ENCODE measurements around the gene PITHD1.
A peak's percentile ranks its signal among the peaks of the same experiment; 100 is the strongest.

Gene PITHD1

DNA sequence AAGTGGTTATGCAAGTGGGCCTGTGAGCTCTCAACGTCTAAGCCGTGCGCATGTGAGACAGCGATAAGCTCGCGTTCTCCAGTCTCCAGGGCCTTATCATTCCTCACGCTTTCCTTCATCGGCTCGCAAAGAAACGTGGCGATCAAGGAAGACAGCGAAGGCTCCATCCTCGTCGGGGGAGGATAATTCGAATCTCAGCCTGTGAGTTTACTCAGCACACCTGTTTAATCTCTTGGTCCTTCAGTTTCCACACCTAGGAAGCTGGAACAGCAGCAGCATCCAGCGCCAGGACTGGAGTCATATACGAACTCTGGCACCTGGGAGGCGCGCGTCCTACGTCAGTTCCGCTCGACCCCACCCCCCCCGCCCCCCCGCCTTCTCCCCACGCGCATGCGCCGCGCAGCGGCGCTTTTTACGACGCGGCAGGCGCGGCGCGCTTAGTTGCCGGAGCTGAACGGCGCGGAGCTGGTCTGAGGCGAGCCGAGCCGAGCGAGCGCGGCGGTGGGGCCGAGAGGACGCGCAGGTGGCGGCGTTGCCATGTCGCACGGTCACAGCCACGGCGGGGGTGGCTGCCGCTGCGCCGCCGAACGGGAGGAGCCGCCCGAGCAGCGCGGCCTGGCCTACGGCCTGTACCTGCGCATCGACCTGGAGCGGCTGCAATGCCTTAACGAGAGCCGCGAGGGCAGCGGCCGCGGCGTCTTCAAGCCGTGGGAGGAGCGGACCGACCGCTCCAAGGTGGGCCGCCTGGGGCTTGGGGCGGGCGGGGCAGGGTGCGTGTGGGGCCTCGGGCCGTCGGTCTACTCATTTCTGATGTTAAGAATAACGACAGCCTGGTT, at the start of gene PITHD1:
Gene PITHD1 (plus strand): TSS at position 440 of the 836 bp plus-strand sequence. CDS start 98 bp downstream, at position 538.
- TF ChIP-seq GATA3 (IDR thresholded peaks at IDR 0.05; ENCODE audit: low read depth, low read length) (no peak), GATA2 (IDR thresholded peaks at IDR 0.05; ENCODE audit: low read depth, low read length) (peak; percentile 43)

GRCh38 chr1:23732363-23733224, 45.6 kb upstream of the PITHD1 start:
- TF ChIP-seq GATA3 (IDR thresholded peaks at IDR 0.05; ENCODE audit: low read depth, low read length) (no peak), GATA2 (IDR thresholded peaks at IDR 0.05; ENCODE audit: low read depth, low read length) (no peak)

DNA sequence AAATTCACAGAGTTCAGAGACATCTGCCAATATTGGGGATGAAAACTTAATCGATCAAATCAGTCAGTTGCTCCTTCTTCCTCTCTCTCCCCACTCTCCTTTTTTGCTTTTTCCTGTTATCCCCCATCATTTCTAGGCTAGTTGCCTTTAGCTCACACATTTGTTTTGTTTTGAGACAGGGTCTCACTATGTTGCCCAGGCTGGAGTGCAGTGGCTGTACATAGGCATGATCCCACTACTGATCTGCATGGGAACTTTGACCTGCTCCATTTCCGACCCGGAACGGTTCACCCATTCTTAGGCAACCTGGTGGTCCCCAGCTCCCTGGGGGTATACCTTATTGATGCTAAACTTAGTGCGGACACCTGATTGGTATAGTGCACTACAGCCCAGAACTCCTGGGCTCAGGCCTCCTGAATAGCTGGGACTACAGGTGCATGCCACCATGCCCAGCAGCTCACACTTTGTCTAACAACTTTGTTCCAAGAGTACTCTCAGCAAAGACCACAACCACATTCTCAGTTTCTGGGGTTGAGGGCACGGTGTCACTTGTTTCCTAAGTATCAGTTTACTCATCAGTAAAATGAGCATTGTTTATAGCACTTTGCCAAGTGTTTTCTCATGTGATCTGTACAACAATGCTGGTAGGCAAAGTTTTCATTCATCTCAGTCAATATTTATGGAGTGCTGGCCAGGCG, 41.6 kb upstream of the PITHD1 start:
- TF ChIP-seq GATA2 (IDR thresholded peaks at IDR 0.05; ENCODE audit: low read depth, low read length), result no peak
- no peak for TF ChIP-seq GATA3 (IDR thresholded peaks at IDR 0.05; ENCODE audit: low read depth, low read length)

DNA sequence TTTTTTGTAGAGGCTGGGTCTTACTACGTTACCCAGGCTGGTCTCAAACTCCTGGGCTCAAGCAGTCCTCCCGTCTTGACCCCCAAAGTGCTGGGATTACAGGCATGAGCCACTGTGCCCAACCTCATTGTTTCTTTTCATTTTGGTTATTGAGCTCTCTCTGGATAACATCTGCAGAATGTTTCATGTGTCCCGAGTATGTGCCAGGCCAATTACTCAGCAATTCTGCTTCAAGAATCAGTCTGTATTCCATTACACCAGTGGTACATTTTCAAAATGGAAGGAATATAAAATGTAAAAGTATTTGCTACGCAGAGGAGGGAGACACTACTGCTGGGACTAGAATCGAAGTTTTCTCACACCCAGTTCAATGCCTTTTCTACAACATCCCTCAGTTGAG, 36.6 kb upstream of the PITHD1 start:
- TF ChIP-seq GATA3 (IDR thresholded peaks at IDR 0.05; ENCODE audit: low read depth, low read length) (no peak), GATA2 (IDR thresholded peaks at IDR 0.05; ENCODE audit: low read depth, low read length) (no peak)

DNA sequence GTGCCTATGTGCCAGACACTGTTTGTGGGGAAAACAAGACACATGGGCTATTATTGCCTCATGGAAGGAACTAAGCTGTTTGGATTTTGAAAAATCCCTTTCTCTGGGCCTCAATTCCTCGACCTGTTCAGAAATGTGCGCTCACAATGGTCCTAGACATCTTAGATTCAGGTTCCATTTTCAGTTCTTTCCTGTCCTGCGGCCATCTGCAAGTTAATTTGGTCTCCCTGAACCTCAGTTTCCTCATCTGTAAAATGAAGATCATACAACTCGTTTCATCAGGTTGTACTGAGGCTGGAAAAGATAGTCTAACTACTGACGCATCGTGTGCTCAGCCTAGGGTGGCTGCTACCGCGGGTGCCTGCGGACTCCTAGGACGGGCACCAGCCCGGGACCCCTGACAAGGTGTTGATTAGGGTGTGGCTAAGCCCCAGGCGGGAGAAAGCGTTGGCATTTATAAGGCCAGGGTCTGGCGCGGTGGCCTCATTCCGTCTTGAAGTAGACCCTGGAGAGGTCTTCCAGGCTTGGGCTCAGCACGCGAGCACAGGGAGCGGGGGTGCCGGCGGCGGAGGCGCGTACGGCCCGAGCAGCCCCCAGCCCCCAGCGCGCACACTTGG, 35.4 kb upstream of the PITHD1 start:
- no peak for TF ChIP-seq GATA2 (IDR thresholded peaks at IDR 0.05; ENCODE audit: low read depth, low read length)
- no peak for TF ChIP-seq GATA3 (IDR thresholded peaks at IDR 0.05; ENCODE audit: low read depth, low read length)

GRCh38 chr1:23743287-23744152, 34.7 kb upstream of the PITHD1 start, which contains the start of gene ELOA:
ELOA (plus strand) TSS chr1:23743471; CDS start chr1:23743504, 33 bp downstream.
- TF ChIP-seq GATA2 (IDR thresholded peaks at IDR 0.05; ENCODE audit: low read depth, low read length) (no peak), GATA3 (IDR thresholded peaks at IDR 0.05; ENCODE audit: low read depth, low read length) (no peak)

- TF ChIP-seq GATA3 (IDR thresholded peaks at IDR 0.05; ENCODE audit: low read depth, low read length) (no peak), GATA2 (IDR thresholded peaks at IDR 0.05; ENCODE audit: low read depth, low read length) (no peak)
These were observed 32.7 kb upstream of the PITHD1 start for GRCh38 chr1:23745515-23745914.

DNA sequence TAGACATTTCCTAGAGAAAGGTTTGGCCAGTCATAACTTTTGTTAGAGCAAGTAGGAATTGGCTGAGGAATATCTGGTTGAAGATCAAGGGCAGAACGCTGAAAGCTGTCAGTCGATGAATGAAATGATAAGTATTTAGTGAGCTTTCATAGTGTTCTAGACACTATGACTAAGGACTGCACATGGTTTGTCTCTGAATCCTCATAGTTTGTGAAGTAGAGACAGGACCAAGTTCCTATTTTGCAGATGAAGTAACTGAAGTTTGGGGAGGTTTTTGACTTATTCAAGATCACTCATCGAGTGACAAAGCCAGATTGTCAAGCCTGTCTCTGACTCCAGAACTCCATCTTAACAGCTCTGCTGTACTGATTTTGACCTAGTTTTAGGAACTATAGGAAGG, 30.2 kb upstream of the PITHD1 start:
- TF ChIP-seq GATA2 (IDR thresholded peaks at IDR 0.05; ENCODE audit: low read depth, low read length) (no peak), GATA3 (IDR thresholded peaks at IDR 0.05; ENCODE audit: low read depth, low read length) (no peak)

GRCh38 chr1:23751050-23751814, 27.0 kb upstream of the PITHD1 start:
- TF ChIP-seq GATA3 (IDR thresholded peaks at IDR 0.05; ENCODE audit: low read depth, low read length) (no peak), GATA2 (IDR thresholded peaks at IDR 0.05; ENCODE audit: low read depth, low read length) (no peak)

GRCh38 chr1:23751815-23752200, 26.4 kb upstream of the PITHD1 start:
- TF ChIP-seq GATA2 (IDR thresholded peaks at IDR 0.05; ENCODE audit: low read depth, low read length), result no peak
- TF ChIP-seq GATA3 (IDR thresholded peaks at IDR 0.05; ENCODE audit: low read depth, low read length), result no peak

GRCh38 chr1:23752909-23753308, 25.3 kb upstream of the PITHD1 start:
- no peak for TF ChIP-seq GATA2 (IDR thresholded peaks at IDR 0.05; ENCODE audit: low read depth, low read length)
- TF ChIP-seq GATA3 (IDR thresholded peaks at IDR 0.05; ENCODE audit: low read depth, low read length), result no peak

DNA sequence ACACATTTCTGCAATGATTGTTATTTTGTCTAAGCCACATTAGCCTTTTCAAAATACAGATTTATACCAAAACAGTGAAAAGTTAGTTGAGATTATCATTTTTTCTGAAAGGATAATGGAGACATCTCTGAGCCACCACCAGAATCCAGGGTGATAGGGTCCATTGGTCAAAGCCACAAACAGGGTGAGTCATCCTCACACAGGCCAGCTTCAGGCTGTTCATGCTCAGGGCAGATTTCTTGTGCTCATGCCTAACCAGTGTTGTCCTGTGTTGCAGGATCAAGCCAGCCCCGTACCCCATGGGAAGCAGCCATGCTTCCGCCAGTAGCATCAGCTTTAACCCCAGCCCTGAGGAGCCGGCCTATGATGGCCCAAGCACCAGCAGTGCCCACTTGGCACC, 21.5 kb upstream of the PITHD1 start:
- TF ChIP-seq GATA3 (IDR thresholded peaks at IDR 0.05; ENCODE audit: low read depth, low read length) (no peak), GATA2 (IDR thresholded peaks at IDR 0.05; ENCODE audit: low read depth, low read length) (no peak)

Measured in SH-SY5Y (cell line).